ENCODE data around the gene MRGPRF. TPM values are rescaled to one million over a fixed set of nuclear protein-coding genes. Genes with fewer than 3 reads are reported as not detected.
A peak's percentile ranks its signal among the peaks of the same experiment; 100 is the strongest.

MRGPRF gene
- total RNA-seq, 1 donor from 2014 or later = 8.8 TPM

GRCh38 chr11:68956142-68956541 is 56.9 kb downstream of the MRGPRF start:
- no peak overlapping the region for H3K27ac Mint-ChIP-seq (ENCODE audit: unreplicated experiment)
- peak; percentile 56 for TF ChIP-seq CTCF (IDR thresholded peaks at IDR 0.05)
- H3K36me3 Mint-ChIP-seq (ENCODE audit: low read depth) = no peaks in the 10 kb centered on the region
- DNase-seq (ENCODE audit: low spot score) = no peak
- H3K4me3 Mint-ChIP-seq (ENCODE audit: unreplicated experiment) = no peak overlapping the region
- peaks cover 5% of the 10 kb centered on the region for H3K4me1 Mint-ChIP-seq (ENCODE audit: low read depth)
- no peaks in the 10 kb centered on the region for H3K9me3 Mint-ChIP-seq (ENCODE audit: low read depth)
- H3K27me3 Mint-ChIP-seq (ENCODE audit: low read depth) = no peaks in the 10 kb centered on the region

GRCh38 chr11:68955607-68955958 is 57.5 kb downstream of the MRGPRF start:
- H3K4me3 Mint-ChIP-seq (ENCODE audit: unreplicated experiment) = no peak overlapping the region
- no peak for TF ChIP-seq CTCF (IDR thresholded peaks at IDR 0.05)
- H3K27ac Mint-ChIP-seq (ENCODE audit: unreplicated experiment) = no peak overlapping the region

GRCh38 chr11:68954836-68955606 is 58.0 kb downstream of the MRGPRF start:
- H3K27ac Mint-ChIP-seq (ENCODE audit: unreplicated experiment) = no peak overlapping the region
- no peaks in the 10 kb centered on the region for H3K9me3 Mint-ChIP-seq (ENCODE audit: low read depth)
- no peak overlapping the region for H3K4me3 Mint-ChIP-seq (ENCODE audit: unreplicated experiment)
- H3K27me3 Mint-ChIP-seq (ENCODE audit: low read depth) = no peaks in the 10 kb centered on the region
- DNase-seq (ENCODE audit: low spot score) = no peak
- TF ChIP-seq CTCF (IDR thresholded peaks at IDR 0.05) = no peak
- no peaks in the 10 kb centered on the region for H3K36me3 Mint-ChIP-seq (ENCODE audit: low read depth)
- peaks cover 5% of the 10 kb centered on the region for H3K4me1 Mint-ChIP-seq (ENCODE audit: low read depth)

More at GRCh38 chr11:68955607-68955958, 57.5 kb downstream of the MRGPRF start:
- Mint-ChIP-seq H3K9me3 (ENCODE audit: low read depth) (no peaks in the 10 kb centered on the region), H3K36me3 (ENCODE audit: low read depth) (no peaks in the 10 kb centered on the region), H3K27me3 (ENCODE audit: low read depth) (no peaks in the 10 kb centered on the region), H3K4me1 (ENCODE audit: low read depth) (peaks cover 5% of the 10 kb centered on the region)
- DNase-seq (ENCODE audit: low spot score) = no peak

Other genes with a start within 250 kb of the MRGPRF start
- 58.0 to 83.0 TPM (median 58.8 TPM) in 3 replicates for gene CPT1A, start 171.3 kb downstream of the MRGPRF start, total RNA-seq
- gene MRPL21, start 109.4 kb downstream of the MRGPRF start, total RNA-seq = 31.5 to 41.4 TPM (median 36.9 TPM) in 3 replicates
- 17.4 to 21.4 TPM (median 18.1 TPM) in 3 replicates for gene IGHMBP2, start 109.4 kb downstream of the MRGPRF start, total RNA-seq
- gene MRGPRD, start 32.3 kb downstream of the MRGPRF start, total RNA-seq = not detected in 3 replicates
- 12.3 to 18.1 TPM (median 12.6 TPM) in 3 replicates for gene TPCN2, start 35.7 kb upstream of the MRGPRF start, total RNA-seq
- 0.12 to 0.60 TPM (median 0.41 TPM) in 3 replicates for gene SMIM38, start 142.7 kb upstream of the MRGPRF start, total RNA-seq

Measured in chondrocyte (in vitro differentiated cells).